ENCODE data around the gene MTHFR. TPM values are rescaled to one million over a fixed set of nuclear protein-coding genes. Genes with fewer than 3 reads are reported as not detected.

The MTHFR gene
- polyA plus RNA-seq, 2 donors, result 8.2 to 9.4 TPM

- WGBS, 2 donors, result 85 to 86% methylated on average over 9 of the region's 9 CpGs
- no peaks in the 10 kb centered on the region for H3K27me3 ChIP-seq (ENCODE audit: control insufficient read depth in 1 of 2, insufficient read depth in 2 of 2, low read length in 2 of 2)
- no peak overlapping the region for H3K4me3 ChIP-seq (ENCODE audit: low read depth in 1 of 2, low read length in 2 of 2)
- H3K36me3 ChIP-seq (ENCODE audit: control insufficient read depth in 2 of 2, insufficient read depth in 2 of 2, low read length in 1 of 2), result peaks cover 2 to 30% of the 10 kb centered on the region in 2 donors
- H3K9me3 ChIP-seq (ENCODE audit: control insufficient read depth in 2 of 2, insufficient read depth in 1 of 2, low read depth in 1 of 2, low read length in 1 of 2), result no peaks in the 10 kb centered on the region
- H3K27ac ChIP-seq (ENCODE audit: low read depth in 2 of 2, low read length in 1 of 2), result no peak overlapping the region
- no peaks in the 10 kb centered on the region for H3K4me1 ChIP-seq (ENCODE audit: control insufficient read depth in 2 of 2, insufficient read depth in 2 of 2, low read length in 1 of 2)
Measured at GRCh38 chr1:11751087-11751486, 54.7 kb downstream of the MTHFR start.

GRCh38 chr1:11749996-11750395, 55.8 kb downstream of the MTHFR start:
- 91 to 92% methylated on average over 15 of the region's 15 CpGs for WGBS, 2 donors
- Histone ChIP-seq H3K27ac (ENCODE audit: low read depth in 2 of 2, low read length in 1 of 2) (no peak overlapping the region), H3K4me3 (ENCODE audit: low read depth in 1 of 2, low read length in 2 of 2) (no peak overlapping the region), H3K4me1 (ENCODE audit: control insufficient read depth in 2 of 2, insufficient read depth in 2 of 2, low read length in 1 of 2) (no peaks in the 10 kb centered on the region), H3K36me3 (ENCODE audit: control insufficient read depth in 2 of 2, insufficient read depth in 2 of 2, low read length in 1 of 2) (peaks cover 2 to 30% of the 10 kb centered on the region in 2 donors), H3K27me3 (ENCODE audit: control insufficient read depth in 1 of 2, insufficient read depth in 2 of 2, low read length in 2 of 2) (no peaks in the 10 kb centered on the region), H3K9me3 (ENCODE audit: control insufficient read depth in 2 of 2, insufficient read depth in 1 of 2, low read depth in 1 of 2, low read length in 1 of 2) (no peaks in the 10 kb centered on the region)

DNA sequence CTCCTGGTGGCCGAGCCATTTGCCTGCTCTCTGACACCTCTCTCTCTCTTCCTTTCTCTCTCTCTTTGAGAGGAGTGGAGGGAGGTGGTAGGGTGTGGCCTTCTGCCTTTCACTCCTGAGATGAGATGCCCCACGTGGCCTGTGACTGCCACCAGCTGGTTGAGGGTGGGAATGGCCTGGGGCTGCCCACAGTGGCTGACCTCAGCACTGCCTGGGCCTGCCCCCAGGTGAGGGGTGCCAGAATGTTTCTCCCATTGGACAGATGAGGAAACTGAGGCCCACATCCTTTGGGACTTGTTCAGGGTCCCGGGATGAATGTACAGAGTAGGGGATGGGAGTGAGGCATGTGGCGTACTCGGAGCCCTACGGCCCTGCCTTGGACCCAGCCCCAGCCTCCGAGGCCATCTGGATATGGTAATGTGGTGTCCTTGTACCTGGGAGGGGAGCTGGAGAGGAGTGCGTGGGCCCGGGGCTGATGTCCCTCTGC, 56.5 kb downstream of the MTHFR start:
- WGBS, 2 donors, result 77 to 81% methylated on average over 9 of the region's 9 CpGs
- H3K36me3 ChIP-seq (ENCODE audit: control insufficient read depth in 2 of 2, insufficient read depth in 2 of 2, low read length in 1 of 2), result peaks cover 2 to 30% of the 10 kb centered on the region in 2 donors
- no peak overlapping the region for H3K27ac ChIP-seq (ENCODE audit: low read depth in 2 of 2, low read length in 1 of 2)

DNA sequence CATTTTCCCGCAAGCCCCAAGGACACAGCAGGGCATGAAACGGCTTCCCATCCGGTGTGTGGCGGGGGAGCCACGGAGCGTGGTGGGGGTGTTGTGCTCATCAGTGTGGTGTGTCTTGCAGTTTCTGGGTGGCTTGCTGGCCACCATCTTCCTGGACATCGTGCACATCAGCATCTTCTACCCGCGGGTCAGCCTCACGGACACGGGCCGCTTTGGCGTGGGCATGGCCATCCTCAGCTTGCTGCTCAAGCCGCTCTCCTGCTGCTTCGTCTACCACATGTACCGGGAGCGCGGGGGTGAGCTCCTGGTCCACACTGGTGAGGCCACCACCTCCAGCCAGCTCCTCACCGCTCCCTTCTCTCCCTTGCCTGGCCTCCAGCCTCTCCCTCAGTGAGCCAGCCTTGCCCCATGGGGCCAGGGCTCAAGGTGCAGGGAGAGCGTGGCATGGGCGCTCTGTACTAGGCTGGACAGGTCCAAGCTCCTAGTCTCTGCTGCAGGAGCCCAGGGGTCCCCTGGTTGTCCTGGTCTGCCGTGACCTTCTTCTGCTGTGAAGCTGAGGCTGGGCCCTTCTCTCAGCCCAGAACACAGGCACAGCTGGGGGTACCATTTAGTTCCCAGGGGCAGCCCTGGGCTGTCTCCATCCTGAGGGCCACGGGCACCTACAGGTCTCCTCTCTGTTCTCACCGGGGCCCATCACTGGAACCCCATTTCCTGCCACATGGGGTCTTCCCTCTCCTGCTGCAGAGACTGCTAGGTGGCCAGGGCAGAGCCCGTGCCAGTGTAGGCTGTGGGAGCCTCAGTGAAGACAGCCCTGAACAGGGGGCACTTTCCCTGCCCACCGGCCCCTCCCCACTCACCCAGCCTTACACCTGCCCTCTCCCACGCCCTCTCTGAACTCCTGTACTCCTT, 57.2 kb downstream of the MTHFR start:
- H3K27me3 ChIP-seq (ENCODE audit: control insufficient read depth in 1 of 2, insufficient read depth in 2 of 2, low read length in 2 of 2), result no peaks in the 10 kb centered on the region
- WGBS, 2 donors, result 93 to 95% methylated on average over 26 to 27 of the region's 27 CpGs
- H3K4me1 ChIP-seq (ENCODE audit: control insufficient read depth in 2 of 2, insufficient read depth in 2 of 2, low read length in 1 of 2), result no peaks in the 10 kb centered on the region
- no peak overlapping the region for H3K4me3 ChIP-seq (ENCODE audit: low read depth in 1 of 2, low read length in 2 of 2)
- H3K9me3 ChIP-seq (ENCODE audit: control insufficient read depth in 2 of 2, insufficient read depth in 1 of 2, low read depth in 1 of 2, low read length in 1 of 2), result no peaks in the 10 kb centered on the region
- H3K36me3 ChIP-seq (ENCODE audit: control insufficient read depth in 2 of 2, insufficient read depth in 2 of 2, low read length in 1 of 2), result peaks cover 2 to 30% of the 10 kb centered on the region in 2 donors
- no peak overlapping the region for H3K27ac ChIP-seq (ENCODE audit: low read depth in 2 of 2, low read length in 1 of 2)

More for the DNA sequence above, 56.5 kb downstream of the MTHFR start:
- Histone ChIP-seq H3K4me3 (ENCODE audit: low read depth in 1 of 2, low read length in 2 of 2) (no peak overlapping the region), H3K27me3 (ENCODE audit: control insufficient read depth in 1 of 2, insufficient read depth in 2 of 2, low read length in 2 of 2) (no peaks in the 10 kb centered on the region), H3K4me1 (ENCODE audit: control insufficient read depth in 2 of 2, insufficient read depth in 2 of 2, low read length in 1 of 2) (no peaks in the 10 kb centered on the region), H3K9me3 (ENCODE audit: control insufficient read depth in 2 of 2, insufficient read depth in 1 of 2, low read depth in 1 of 2, low read length in 1 of 2) (no peaks in the 10 kb centered on the region)

GRCh38 chr1:11746795-11747487, 58.8 kb downstream of the MTHFR start:
- no peaks in the 10 kb centered on the region for H3K4me1 ChIP-seq (ENCODE audit: control insufficient read depth in 2 of 2, insufficient read depth in 2 of 2, low read length in 1 of 2)
- H3K36me3 ChIP-seq (ENCODE audit: control insufficient read depth in 2 of 2, insufficient read depth in 2 of 2, low read length in 1 of 2), result peaks cover 2 to 30% of the 10 kb centered on the region in 2 donors
- no peak overlapping the region for H3K4me3 ChIP-seq (ENCODE audit: low read depth in 1 of 2, low read length in 2 of 2)
- 79 to 87% methylated on average over 20 of the region's 20 CpGs for WGBS, 2 donors
- H3K27ac ChIP-seq (ENCODE audit: low read depth in 2 of 2, low read length in 1 of 2), result no peak overlapping the region
- no peaks in the 10 kb centered on the region for H3K9me3 ChIP-seq (ENCODE audit: control insufficient read depth in 2 of 2, insufficient read depth in 1 of 2, low read depth in 1 of 2, low read length in 1 of 2)
- no peaks in the 10 kb centered on the region for H3K27me3 ChIP-seq (ENCODE audit: control insufficient read depth in 1 of 2, insufficient read depth in 2 of 2, low read length in 2 of 2)

DNA sequence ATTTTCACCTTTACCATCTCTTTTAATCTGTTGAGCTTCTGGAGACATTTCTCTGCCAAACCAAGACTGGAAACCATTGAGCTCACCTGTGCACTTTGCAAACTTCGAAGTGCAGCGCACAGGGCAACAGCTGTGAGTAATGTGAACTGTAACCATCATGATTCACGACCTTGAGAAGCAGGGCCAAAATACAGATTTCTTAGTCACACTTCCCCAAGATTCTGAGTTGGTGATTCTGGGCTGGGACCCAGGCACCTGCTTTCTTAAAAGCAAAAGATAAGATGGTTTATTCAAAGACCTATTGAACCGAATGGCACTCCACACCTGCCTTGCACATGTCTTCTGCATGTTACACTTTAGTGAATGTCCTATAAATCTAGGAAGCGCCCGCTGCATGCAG, 59.7 kb downstream of the MTHFR start:
- no peaks in the 10 kb centered on the region for H3K4me1 ChIP-seq (ENCODE audit: control insufficient read depth in 2 of 2, insufficient read depth in 2 of 2, low read length in 1 of 2)
- no peak overlapping the region for H3K4me3 ChIP-seq (ENCODE audit: low read depth in 1 of 2, low read length in 2 of 2)
- H3K27ac ChIP-seq (ENCODE audit: low read depth in 2 of 2, low read length in 1 of 2), result no peak overlapping the region
- no peaks in the 10 kb centered on the region for H3K27me3 ChIP-seq (ENCODE audit: control insufficient read depth in 1 of 2, insufficient read depth in 2 of 2, low read length in 2 of 2)
- no peaks in the 10 kb centered on the region for H3K9me3 ChIP-seq (ENCODE audit: control insufficient read depth in 2 of 2, insufficient read depth in 1 of 2, low read depth in 1 of 2, low read length in 1 of 2)
- peaks cover 2 to 26% of the 10 kb centered on the region in 2 donors for H3K36me3 ChIP-seq (ENCODE audit: control insufficient read depth in 2 of 2, insufficient read depth in 2 of 2, low read length in 1 of 2)
- 65 to 80% methylated on average over 6 of the region's 6 CpGs for WGBS, 2 donors

GRCh38 chr1:11744287-11744686, 61.5 kb downstream of the MTHFR start:
- no peaks in the 10 kb centered on the region for H3K27me3 ChIP-seq (ENCODE audit: control insufficient read depth in 1 of 2, insufficient read depth in 2 of 2, low read length in 2 of 2)
- H3K4me1 ChIP-seq (ENCODE audit: control insufficient read depth in 2 of 2, insufficient read depth in 2 of 2, low read length in 1 of 2), result no peaks in the 10 kb centered on the region
- H3K9me3 ChIP-seq (ENCODE audit: control insufficient read depth in 2 of 2, insufficient read depth in 1 of 2, low read depth in 1 of 2, low read length in 1 of 2), result no peaks in the 10 kb centered on the region
- no peak overlapping the region for H3K27ac ChIP-seq (ENCODE audit: low read depth in 2 of 2, low read length in 1 of 2)
- H3K36me3 ChIP-seq (ENCODE audit: control insufficient read depth in 2 of 2, insufficient read depth in 2 of 2, low read length in 1 of 2), result peaks cover 2 to 11% of the 10 kb centered on the region in 2 donors
- WGBS, 2 donors, result 85 to 89% methylated on average over 9 of the region's 9 CpGs
- no peak overlapping the region for H3K4me3 ChIP-seq (ENCODE audit: low read depth in 1 of 2, low read length in 2 of 2)

DNA sequence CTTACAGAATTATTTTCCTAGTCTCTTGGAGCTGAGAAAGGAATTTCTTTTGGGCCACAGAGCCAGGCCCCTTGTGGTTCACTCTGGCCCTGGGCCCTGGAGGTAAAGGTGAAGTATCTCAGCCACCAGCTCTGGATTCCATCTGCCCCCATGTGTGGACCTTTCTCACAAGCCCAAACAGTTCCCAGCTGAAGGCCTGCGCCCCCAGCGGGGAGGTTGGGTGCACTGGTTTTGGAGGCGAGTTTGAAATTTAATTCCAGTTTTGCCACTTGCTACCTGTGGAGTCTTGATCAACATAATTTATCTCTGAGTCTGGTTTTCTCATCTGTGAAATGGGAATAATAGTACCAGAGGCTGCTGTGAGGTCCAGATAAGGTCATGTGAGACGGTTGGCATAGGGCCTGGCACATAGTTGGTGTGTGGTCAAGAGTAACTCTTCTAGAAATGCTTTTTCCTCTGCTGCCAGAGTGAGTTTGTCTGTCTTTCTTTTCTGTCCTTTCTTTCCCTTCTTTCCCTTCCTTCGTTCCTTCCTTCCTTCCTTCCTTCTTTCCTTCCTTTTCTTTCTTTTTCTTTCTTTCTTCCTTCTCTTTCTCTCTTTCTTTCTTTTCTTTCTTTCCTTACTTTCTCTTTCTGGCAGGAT, 63.7 kb downstream of the MTHFR start:
- no peaks in the 10 kb centered on the region for H3K27me3 ChIP-seq (ENCODE audit: control insufficient read depth in 1 of 2, insufficient read depth in 2 of 2, low read length in 2 of 2)
- no peak overlapping the region for H3K27ac ChIP-seq (ENCODE audit: low read depth in 2 of 2, low read length in 1 of 2)
- H3K4me1 ChIP-seq (ENCODE audit: control insufficient read depth in 2 of 2, insufficient read depth in 2 of 2, low read length in 1 of 2), result peaks cover 0 to 3% of the 10 kb centered on the region in 2 donors
- no peak overlapping the region for H3K4me3 ChIP-seq (ENCODE audit: low read depth in 1 of 2, low read length in 2 of 2)
- H3K36me3 ChIP-seq (ENCODE audit: control insufficient read depth in 2 of 2, insufficient read depth in 2 of 2, low read length in 1 of 2), result no peaks in the 10 kb centered on the region
- no peaks in the 10 kb centered on the region for H3K9me3 ChIP-seq (ENCODE audit: control insufficient read depth in 2 of 2, insufficient read depth in 1 of 2, low read depth in 1 of 2, low read length in 1 of 2)
- WGBS, 2 donors, result 77 to 86% methylated on average over 5 of the region's 5 CpGs

- H3K4me1 ChIP-seq (ENCODE audit: control insufficient read depth in 2 of 2, insufficient read depth in 2 of 2, low read length in 1 of 2), result peaks cover 0 to 3% of the 10 kb centered on the region in 2 donors
- H3K9me3 ChIP-seq (ENCODE audit: control insufficient read depth in 2 of 2, insufficient read depth in 1 of 2, low read depth in 1 of 2, low read length in 1 of 2), result no peaks in the 10 kb centered on the region
- no peaks in the 10 kb centered on the region for H3K27me3 ChIP-seq (ENCODE audit: control insufficient read depth in 1 of 2, insufficient read depth in 2 of 2, low read length in 2 of 2)
- no peak overlapping the region for H3K27ac ChIP-seq (ENCODE audit: low read depth in 2 of 2, low read length in 1 of 2)
- H3K4me3 ChIP-seq (ENCODE audit: low read depth in 1 of 2, low read length in 2 of 2), result no peak overlapping the region
- H3K36me3 ChIP-seq (ENCODE audit: control insufficient read depth in 2 of 2, insufficient read depth in 2 of 2, low read length in 1 of 2), result no peaks in the 10 kb centered on the region
- WGBS, 2 donors, result 92 to 94% methylated on average over 4 of the region's 4 CpGs
Measured at GRCh38 chr1:11741482-11741881, 64.3 kb downstream of the MTHFR start.

All from esophagus (tissue), 2 donors.